Mesenchymal stem cell (in vitro differentiated cells and primary cell): ENCODE measurements around the gene CSNK1D.

Experiments used
- DNase-seq: peaks from one replicate; pipeline ENCODE4 v3.0.0-alpha.2; 2013
- H2AFZ ChIP-seq: one replicate; pipeline ENCODE4 v1.6.1; 2013; ENCODE audit warnings: low read depth, mild to moderate bottlenecking, control low read depth, inconsistent platforms, low read length, moderate library complexity
- H2AK5ac ChIP-seq: 2 replicates; pipeline ENCODE4 v1.6.1; 2013; ENCODE audit warnings: low read length, moderate library complexity, mild to moderate bottlenecking, inconsistent platforms; ENCODE audit not compliant: severe bottlenecking
- H2BK120ac ChIP-seq: one replicate; pipeline ENCODE4 v1.6.1; 2013; ENCODE audit warnings: low read depth, mild to moderate bottlenecking, inconsistent platforms, low read length, moderate library complexity
- H2BK12ac ChIP-seq, 2 experiments: one replicate each; pipeline ENCODE4 v1.6.1; 2013; ENCODE audit warnings: inconsistent platforms in 2 of 2, low read length in 2 of 2, mild to moderate bottlenecking in 2 of 2, moderate library complexity in 2 of 2, control low read depth in 1 of 2
- H2BK15ac ChIP-seq: one replicate; pipeline ENCODE4 v1.6.1; 2013; ENCODE audit warnings: mild to moderate bottlenecking, low read depth, inconsistent platforms; ENCODE audit not compliant: poor library complexity, severe bottlenecking
- H2BK5ac ChIP-seq: 2 replicates; pipeline ENCODE4 v1.6.1; 2013; ENCODE audit warnings: low read depth, mild to moderate bottlenecking, low read length, control low read depth, inconsistent platforms; ENCODE audit not compliant: poor library complexity, severe bottlenecking
- H3K14ac ChIP-seq, 2 experiments: one replicate each; pipeline ENCODE4 v1.6.1; 2013; ENCODE audit warnings: inconsistent platforms in 2 of 2, low read length in 2 of 2, control low read depth in 1 of 2, mild to moderate bottlenecking in 1 of 2, moderate library complexity in 1 of 2
- H3K18ac ChIP-seq, 2 experiments: one replicate each; pipeline ENCODE4 v1.6.1; 2013; ENCODE audit warnings: inconsistent platforms in 2 of 2, low read length in 2 of 2, control low read depth in 1 of 2, low read depth in 1 of 2, mild to moderate bottlenecking in 1 of 2
- H3K23ac ChIP-seq, 2 experiments: one replicate each; pipeline ENCODE4 v1.6.1; 2013; ENCODE audit warnings: inconsistent platforms in 2 of 2, low read length in 2 of 2, mild to moderate bottlenecking in 2 of 2, moderate library complexity in 2 of 2, control low read depth in 1 of 2
- H3K27ac ChIP-seq: 2 replicates; pipeline ENCODE4 v1.5.1; 2013; ENCODE audit warnings: mild to moderate bottlenecking, moderate library complexity, low read length, control low read depth, inconsistent platforms; ENCODE audit not compliant: poor library complexity, severe bottlenecking
- H3K27me3 ChIP-seq, 2 experiments: 2 replicates each; pipeline versions ENCODE4 v1.6.1 to v1.7.0; 2013; ENCODE audit warnings: low read length in 2 of 2, mild to moderate bottlenecking in 2 of 2, moderate library complexity in 2 of 2, control low read depth in 1 of 2, inconsistent platforms in 1 of 2; ENCODE audit not compliant: control insufficient read depth in 1 of 2, insufficient read depth in 1 of 2
- H3K36me3 ChIP-seq, 2 experiments: 2 replicates each; pipeline versions ENCODE4 v1.6.1 to v1.7.0; 2013; ENCODE audit warnings: low read length in 2 of 2, control low read depth in 1 of 2, inconsistent platforms in 1 of 2, low read depth in 1 of 2, mild to moderate bottlenecking in 1 of 2; ENCODE audit not compliant: insufficient read depth in 2 of 2, control insufficient read depth in 1 of 2
- H3K4ac ChIP-seq, 2 experiments: one replicate each; pipeline ENCODE4 v1.6.1; 2013; ENCODE audit warnings: inconsistent platforms in 2 of 2, low read length in 2 of 2, mild to moderate bottlenecking in 2 of 2, moderate library complexity in 2 of 2, control low read depth in 1 of 2, low read depth in 1 of 2
- H3K4me1 ChIP-seq: 2 replicates; pipeline ENCODE4 v1.6.1; 2013; ENCODE audit warnings: low read depth, low read length, control low read depth; ENCODE audit not compliant: control insufficient read depth, insufficient read depth
- H3K4me2 ChIP-seq: 2 replicates; pipeline ENCODE4 v1.6.1; 2013; ENCODE audit warnings: low read length, mild to moderate bottlenecking, inconsistent platforms; ENCODE audit not compliant: poor library complexity, severe bottlenecking
- H3K4me3 ChIP-seq, 2 experiments: 2 replicates each; pipeline versions ENCODE4 v1.5.1 to v1.7.0; 2013; ENCODE audit warnings: low read length in 2 of 2, mild to moderate bottlenecking in 2 of 2, control low read depth in 1 of 2, low read depth in 1 of 2; ENCODE audit not compliant: insufficient read depth in 1 of 2
- H3K79me1 ChIP-seq: replicated peaks from 2 replicates; pipeline ENCODE4 v1.6.1; 2013; ENCODE audit warnings: mild to moderate bottlenecking, control low read depth, low read length, inconsistent platforms; ENCODE audit not compliant: poor library complexity, severe bottlenecking
- H3K9ac ChIP-seq: 2 replicates; pipeline ENCODE4 v1.7.0; 2013; ENCODE audit warnings: mild to moderate bottlenecking, low read length, moderate library complexity
- H3K9me3 ChIP-seq: 2 replicates; pipeline ENCODE4 v1.7.0; 2013; ENCODE audit warnings: mild to moderate bottlenecking, low read length; ENCODE audit not compliant: control insufficient read depth
- H4K8ac ChIP-seq: one replicate; pipeline ENCODE4 v1.6.1; 2013; ENCODE audit warnings: inconsistent platforms, mild to moderate bottlenecking, low read length, moderate library complexity
- H4K91ac ChIP-seq: one replicate; pipeline ENCODE4 v1.6.1; 2013; ENCODE audit warnings: mild to moderate bottlenecking, low read length, inconsistent platforms
- WGBS: methylation state at CpG from one replicate; pipeline ENCODE4 v1.1.7; 2013; ENCODE audit warnings: mixed read lengths; 5-methylcytosine and 5-hydroxymethylcytosine counted together

Gene CSNK1D

DNA sequence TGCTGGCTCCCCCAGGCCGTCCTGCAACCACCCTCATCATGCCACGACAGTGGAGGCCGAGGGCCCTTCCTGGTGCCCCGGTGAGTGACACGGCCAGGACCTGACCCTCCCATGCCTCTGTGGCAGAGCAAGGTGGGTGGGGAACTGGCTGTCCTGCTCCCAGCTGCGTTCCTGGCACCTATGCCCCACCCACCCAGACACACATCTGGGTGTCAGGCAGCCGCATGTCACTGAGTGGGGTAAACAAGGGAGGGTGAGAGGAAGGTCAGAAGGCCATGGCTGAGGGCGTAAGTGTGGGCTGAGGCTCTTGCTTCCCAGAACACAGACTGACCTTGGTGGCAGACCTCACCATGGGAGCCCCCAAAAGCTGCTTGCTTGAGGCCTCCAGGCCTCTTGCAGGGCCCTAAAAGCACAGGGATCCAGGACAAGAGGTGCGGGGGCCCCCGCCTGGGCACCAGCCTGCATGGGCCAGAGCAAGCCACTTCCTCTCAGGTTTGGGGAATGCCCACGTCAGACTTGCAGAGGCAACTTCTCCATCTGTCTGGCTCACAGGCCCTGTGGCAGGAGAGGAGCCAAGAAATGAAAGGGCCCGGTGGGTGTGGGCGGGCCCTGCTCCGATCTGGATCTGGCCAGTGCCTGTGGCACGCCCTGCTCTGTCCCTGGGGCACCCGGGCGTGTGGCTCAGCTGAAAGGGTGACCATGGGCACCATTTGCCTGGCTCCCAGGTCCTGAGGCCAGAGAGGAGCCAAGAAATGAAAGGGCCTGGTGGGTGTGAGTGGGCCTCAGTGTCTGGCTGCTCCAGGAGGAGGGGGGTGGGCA is 57.0 kb downstream of the CSNK1D start:
- Histone ChIP-seq H3K14ac (peak overlapping the region in 1 of 2 experiments; percentile 46), H3K4me2 (no peak overlapping the region), H3K9ac (peak overlapping the region; percentile 62), H3K79me1 (peaks cover 13% of the 10 kb centered on the region), H2BK15ac (peak overlapping the region; percentile 83), H2BK120ac (peak overlapping the region; percentile 100), H3K9me3 (no peaks in the 10 kb centered on the region), H3K27me3 (no peaks in the 10 kb centered on the region), H2AK5ac (peak overlapping the region; percentile 93), H3K4ac (peak overlapping the region; percentile 89 to 100), H2AFZ (no peak overlapping the region), H4K8ac (peak overlapping the region; percentile 100), H3K36me3 (peaks cover 0 to 2% of the 10 kb centered on the region in 2 experiments), H3K4me1 (peaks cover 58% of the 10 kb centered on the region), H2BK5ac (peak overlapping the region; percentile 49), H3K18ac (peak overlapping the region; percentile 97 to 100), H3K27ac (peak overlapping the region; percentile 61), H2BK12ac (peak overlapping the region; percentile 99 to 100), H3K23ac (peak overlapping the region in 1 of 2 experiments; percentile 0), H4K91ac (peak overlapping the region; percentile 100), H3K4me3 (peak overlapping the region in 1 of 2 experiments; percentile 13)
- DNase-seq, result peak; percentile 69
- WGBS, result 73% methylated on average over 16 of the region's 17 CpGs

DNA sequence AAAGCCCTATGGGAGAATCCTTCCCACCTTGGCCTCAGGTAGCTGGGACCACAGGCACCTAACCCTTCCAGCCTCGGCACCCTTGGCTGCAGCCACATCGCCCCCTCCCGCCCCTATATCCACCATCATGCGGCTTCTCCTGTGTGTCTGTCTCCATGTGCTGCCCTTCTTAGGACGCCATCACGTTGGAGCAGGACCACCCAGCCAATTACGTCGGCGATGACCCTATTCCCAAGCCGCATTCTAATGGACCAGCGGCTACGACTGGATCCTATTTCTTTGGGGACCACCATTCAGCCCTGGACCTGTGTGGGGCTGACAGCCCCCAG is 57.6 kb downstream of the CSNK1D start:
- peak overlapping the region in 1 of 2 experiments; percentile 50 for H3K14ac ChIP-seq
- H3K4ac ChIP-seq, result peak overlapping the region; percentile 89 to 100
- H3K27me3 ChIP-seq, result no peaks in the 10 kb centered on the region
- no peak overlapping the region for H3K27ac ChIP-seq
- H3K79me1 ChIP-seq, result peaks cover 19% of the 10 kb centered on the region
- H3K23ac ChIP-seq, result no peak overlapping the region
- H2AFZ ChIP-seq, result no peak overlapping the region
- peak overlapping the region; percentile 100 for H2BK120ac ChIP-seq
- H3K18ac ChIP-seq, result peak overlapping the region; percentile 97 to 100
- peaks cover 0 to 2% of the 10 kb centered on the region in 2 experiments for H3K36me3 ChIP-seq
- no peak overlapping the region for H3K4me3 ChIP-seq
- H2BK5ac ChIP-seq, result no peak overlapping the region
- no peak for DNase-seq
- peak overlapping the region; percentile 91 for H2AK5ac ChIP-seq
- H3K4me1 ChIP-seq, result peaks cover 59% of the 10 kb centered on the region
- H2BK12ac ChIP-seq, result peak overlapping the region; percentile 99 to 100
- no peak overlapping the region for H3K4me2 ChIP-seq
- peak overlapping the region; percentile 83 for H2BK15ac ChIP-seq
- no peaks in the 10 kb centered on the region for H3K9me3 ChIP-seq
- H4K91ac ChIP-seq, result peak overlapping the region; percentile 100
- 96% methylated on average over 12 of the region's 12 CpGs for WGBS
- H3K9ac ChIP-seq, result peak overlapping the region; percentile 62
- H4K8ac ChIP-seq, result peak overlapping the region; percentile 100

- Histone ChIP-seq H3K4me1 (peaks cover 59% of the 10 kb centered on the region), H3K79me1 (peaks cover 19% of the 10 kb centered on the region), H2BK15ac (peak overlapping the region; percentile 83), H3K4me2 (no peak overlapping the region), H3K14ac (no peak overlapping the region), H3K9ac (no peak overlapping the region), H3K4ac (peak overlapping the region in 1 of 2 experiments; percentile 89), H3K4me3 (no peak overlapping the region), H3K23ac (no peak overlapping the region), H2BK5ac (peak overlapping the region; percentile 36), H3K36me3 (peaks cover 0 to 2% of the 10 kb centered on the region in 2 experiments), H3K9me3 (no peaks in the 10 kb centered on the region), H3K27ac (no peak overlapping the region), H2BK120ac (peak overlapping the region; percentile 100), H3K18ac (peak overlapping the region; percentile 97 to 100), H4K91ac (peak overlapping the region; percentile 100), H4K8ac (no peak overlapping the region), H2BK12ac (peak overlapping the region; percentile 99 to 100), H2AFZ (peak overlapping the region; percentile 0), H3K27me3 (no peaks in the 10 kb centered on the region), H2AK5ac (peak overlapping the region; percentile 91)
- peak; percentile 57 for DNase-seq
- 77% methylated on average over 23 of the region's 25 CpGs for WGBS
Observed at GRCh38 chr17:82215095-82215971, 58.2 kb downstream of the CSNK1D start.
